UCSD-AML1 (cell line): ENCODE data around the gene PRKCSH.
"Not testable (repeated sequence)": the region's sequence is repeated elsewhere in the genome, so short reads cannot be mapped to it uniquely, and the experiment has no call there.

Experiments
- DNase-seq: peaks from one replicate; lab custom pipeline; 2025; ENCODE audit not compliant: unreplicated experiment; lab: John Stamatoyannopoulos, UW

The PRKCSH gene, protein sequence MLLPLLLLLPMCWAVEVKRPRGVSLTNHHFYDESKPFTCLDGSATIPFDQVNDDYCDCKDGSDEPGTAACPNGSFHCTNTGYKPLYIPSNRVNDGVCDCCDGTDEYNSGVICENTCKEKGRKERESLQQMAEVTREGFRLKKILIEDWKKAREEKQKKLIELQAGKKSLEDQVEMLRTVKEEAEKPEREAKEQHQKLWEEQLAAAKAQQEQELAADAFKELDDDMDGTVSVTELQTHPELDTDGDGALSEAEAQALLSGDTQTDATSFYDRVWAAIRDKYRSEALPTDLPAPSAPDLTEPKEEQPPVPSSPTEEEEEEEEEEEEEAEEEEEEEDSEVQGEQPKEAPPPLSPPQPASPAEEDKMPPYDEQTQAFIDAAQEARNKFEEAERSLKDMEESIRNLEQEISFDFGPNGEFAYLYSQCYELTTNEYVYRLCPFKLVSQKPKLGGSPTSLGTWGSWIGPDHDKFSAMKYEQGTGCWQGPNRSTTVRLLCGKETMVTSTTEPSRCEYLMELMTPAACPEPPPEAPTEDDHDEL

DNA sequence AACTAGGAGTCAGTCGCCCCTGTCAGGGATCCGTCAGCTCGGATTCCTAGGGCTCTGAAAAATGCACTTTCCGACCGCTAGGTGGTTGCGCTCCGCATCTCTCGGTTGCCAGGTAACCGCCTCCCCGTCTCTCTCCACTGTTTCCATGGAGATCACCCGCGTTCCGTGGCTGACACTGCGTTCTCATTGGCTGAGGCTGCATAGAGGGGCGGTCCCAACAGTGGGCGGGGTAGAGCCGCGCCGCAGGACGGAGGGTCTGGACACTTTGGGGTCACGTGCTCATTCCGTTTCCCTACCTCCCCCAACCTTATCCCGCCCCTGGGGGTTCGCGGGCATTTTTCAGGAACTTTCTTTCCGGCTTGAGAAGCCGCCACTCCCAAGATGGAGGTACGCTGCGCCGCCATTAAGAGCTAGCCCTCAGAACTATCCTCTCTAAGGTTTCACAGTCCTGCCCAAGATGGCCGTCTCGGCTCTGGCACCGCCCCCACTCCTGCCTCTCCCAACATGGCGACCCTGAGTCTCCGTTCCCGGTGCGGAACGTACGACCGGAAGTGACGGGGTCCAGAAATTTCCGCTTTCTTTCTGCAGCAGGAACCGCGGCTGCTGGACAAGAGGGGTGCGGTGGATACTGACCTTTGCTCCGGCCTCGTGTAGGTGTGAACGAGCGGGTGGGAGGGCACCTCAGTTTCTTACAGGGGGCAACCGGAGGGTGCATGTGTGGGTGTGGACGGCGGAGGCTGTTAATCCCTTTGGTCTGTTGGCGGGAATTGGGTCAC lies at the start of gene PRKCSH, which contains the start of gene ODAD3:
TSS of gene PRKCSH (plus strand) at position 579 of the 776 bp plus-strand sequence. CDS start 483 bp downstream, outside the sequence.
TSS of gene ODAD3 (minus strand) at position 65 of the 776 bp plus-strand sequence. CDS start 105 bp downstream, outside the sequence.
- DNase-seq = peak; percentile 99

DNA sequence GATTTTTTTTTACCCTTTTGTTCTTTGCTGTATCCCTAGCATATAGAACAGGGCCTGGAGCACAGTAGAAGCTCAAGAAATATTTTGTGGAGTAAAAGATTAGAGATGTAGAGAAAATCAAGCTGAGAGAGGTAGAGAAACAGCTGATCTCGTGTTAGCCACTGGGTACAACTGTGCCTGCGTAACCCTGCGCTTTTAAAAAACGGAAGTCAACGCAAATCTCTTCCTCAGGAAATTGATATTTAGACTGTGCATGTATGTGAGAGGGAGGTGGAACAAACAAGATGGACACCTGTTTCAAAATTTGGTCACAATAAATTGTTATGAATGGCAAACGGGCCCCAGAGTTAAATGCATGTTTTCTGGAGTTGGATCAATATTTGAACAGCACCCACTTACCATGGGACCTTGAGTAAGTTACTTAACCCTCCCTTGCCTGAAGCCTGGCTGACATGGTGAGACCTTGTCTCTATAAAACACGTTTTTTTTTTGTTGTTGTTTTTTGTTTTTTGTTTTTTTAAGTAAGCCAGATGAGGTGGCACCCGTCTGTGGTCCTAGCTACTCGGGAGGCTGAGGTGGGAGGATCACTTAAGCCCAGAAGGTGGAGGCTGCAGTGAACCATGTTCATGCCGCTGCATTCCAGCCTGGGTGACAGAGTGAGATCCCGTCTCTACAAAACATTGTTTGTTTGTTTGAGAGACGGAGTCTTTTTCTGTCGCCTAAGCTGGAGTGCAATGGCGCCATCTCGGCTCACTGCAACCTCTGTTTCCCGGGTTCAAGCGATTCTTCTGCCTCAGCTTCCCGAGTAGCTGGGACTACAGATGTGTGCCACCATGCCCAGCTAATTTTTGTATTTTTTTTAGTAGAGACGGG lies 48.0 kb upstream of the PRKCSH start:
- DNase-seq = no peak

DNA sequence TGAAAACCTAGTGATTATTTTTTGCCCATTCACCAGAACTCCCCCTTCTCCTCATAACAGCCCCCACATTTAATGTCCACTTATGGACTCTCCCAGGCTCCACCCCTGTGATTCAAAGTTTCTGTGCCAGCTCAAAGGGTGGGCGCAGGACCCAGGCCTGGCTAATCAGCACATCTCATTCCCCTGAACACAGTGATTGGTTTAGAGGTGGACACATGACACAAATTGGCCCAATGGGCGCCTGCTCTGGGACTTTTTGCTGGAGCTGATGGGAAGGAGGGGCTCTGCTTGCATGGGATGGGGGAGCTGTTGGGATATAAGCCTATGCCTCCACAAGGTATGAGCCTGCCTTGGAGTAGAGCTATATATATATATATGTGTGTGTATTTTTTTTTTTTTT lies 45.1 kb upstream of the PRKCSH start:
- DNase-seq = no peak

DNA sequence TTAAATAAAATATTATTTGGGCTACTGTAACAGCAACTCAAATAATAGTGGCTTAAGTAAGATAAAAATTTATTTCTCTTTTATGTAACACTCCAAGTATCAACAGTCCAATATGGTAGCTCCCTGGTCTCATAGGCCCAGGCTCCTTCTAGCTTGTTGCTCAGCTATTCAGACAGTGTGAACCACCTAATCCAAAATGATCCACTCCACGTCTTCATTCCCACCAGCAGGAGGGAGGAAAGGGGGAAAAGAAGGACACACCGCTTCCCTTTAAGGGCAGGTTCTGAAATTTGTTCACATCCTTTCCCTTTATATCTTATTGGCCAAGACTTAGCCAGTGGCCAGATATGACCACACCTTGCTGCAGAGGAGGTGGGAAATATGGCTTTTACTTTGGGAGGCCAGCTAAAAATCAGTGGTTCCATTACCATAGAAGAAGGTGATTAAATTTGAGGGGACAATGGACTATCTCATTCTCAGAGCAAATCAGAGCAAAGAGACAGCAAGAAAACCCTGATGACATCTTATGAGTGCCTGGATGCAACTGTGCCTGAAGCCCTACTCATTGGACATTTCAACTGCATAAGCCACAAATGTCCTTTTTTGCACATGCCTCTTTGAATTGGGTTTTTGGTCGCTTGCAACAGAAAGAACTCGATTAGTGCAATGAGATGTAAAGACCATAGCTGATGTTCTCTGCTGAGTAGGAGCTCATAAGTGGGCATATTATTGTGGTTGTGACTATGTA lies 44.3 kb upstream of the PRKCSH start:
- no peak for DNase-seq

DNA sequence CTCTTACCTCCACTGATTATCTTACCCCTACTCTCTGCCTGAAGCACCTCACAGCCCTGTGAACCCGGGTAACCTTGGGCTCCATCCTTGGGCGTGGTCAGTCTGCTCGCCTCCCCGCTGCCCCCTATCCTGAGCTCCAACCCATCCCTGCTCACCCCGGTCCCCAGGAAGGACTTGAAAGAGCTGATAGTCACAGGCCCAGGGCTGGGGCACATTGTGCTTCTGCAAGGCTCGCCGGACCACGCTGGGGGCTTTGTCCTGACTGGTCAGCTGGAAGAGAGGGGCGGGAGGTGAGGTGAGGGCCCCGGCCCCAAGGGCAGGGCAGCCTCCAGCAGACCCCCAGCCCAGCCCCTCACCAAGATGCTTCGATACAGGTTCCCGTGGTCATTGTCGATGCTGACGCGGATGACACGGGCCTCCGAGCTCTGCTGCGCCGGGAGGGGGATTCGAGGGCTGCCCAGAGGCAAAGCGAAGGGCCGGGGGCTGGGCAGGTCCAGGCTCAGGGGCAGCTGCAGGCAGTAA lies 38.3 kb upstream of the PRKCSH start:
- no peak for DNase-seq

DNA sequence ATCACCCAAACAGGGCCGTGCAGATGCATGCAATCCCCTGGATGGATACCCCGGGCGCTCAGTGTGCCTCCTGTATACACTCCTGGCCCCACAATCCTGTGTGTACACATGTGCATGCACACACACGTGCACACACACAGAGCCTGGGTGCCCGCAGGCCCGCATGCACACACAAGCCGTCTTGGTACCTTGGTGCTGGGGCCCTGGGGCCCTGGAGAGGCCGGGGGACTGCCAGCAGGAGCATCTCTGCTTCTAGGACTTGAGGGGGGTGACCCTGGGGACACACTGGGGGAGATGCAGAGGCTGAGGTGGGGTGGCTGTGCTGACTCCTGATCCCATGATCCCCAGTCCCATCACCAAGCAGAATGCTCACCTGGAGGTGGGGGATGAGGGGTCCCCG lies 35.8 kb upstream of the PRKCSH start:
- DNase-seq = no peak

DNA sequence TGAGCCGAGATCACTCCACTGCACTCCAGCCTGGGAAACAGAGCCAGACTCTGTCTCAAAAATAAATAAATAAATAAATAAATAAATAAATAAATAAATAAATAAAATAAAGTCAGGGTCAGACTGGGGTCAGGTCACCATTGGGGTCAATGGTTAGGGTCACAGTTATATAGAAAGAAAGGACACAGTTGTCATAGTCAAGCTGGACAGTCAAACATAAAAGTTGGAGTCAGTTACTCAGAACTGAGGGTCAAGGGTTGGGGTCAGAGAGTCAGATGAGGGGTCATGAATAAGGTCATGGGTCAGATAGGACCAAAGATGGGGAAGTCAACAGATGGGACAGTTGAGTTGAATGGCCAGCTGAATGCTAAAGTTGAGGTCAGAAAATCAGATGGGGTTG lies 34.6 kb upstream of the PRKCSH start:
- DNase-seq = no peak

DNA sequence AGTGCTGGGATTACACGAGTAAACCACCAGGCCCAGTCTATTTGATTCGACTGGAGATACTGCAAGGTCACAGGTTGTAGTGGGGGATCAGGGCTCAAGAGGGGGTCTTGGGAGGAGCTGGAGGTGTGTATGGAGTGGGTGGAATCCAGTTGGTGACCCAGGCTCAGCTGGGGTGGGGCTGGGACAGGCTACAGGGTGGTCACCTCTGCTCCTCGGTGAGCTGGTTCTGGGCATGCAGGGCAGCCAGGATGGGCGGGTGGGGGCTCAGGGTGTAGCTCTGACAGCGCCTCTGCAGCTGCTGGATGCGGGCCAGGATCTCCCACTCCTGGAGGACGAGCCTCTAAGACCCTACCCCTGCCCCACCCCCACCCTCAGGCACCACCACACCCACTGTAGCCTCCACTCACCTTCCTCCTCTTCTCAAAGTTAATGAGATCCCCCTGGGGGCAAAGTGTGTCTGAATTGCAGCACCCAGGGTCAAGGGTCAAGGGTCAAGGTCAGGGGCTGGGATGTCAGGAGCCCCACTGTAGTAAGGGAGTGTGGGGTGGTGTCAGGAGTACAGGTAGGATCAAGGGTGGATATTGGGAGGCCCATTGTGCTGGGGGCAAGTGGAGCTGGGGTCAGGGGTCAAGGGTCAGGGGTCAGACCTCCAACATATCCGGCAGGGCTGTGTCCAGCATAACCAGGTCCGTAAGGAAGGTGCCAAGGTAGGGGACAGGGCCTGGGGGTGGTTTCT lies 33.5 kb upstream of the PRKCSH start:
- DNase-seq = no peak

DNA sequence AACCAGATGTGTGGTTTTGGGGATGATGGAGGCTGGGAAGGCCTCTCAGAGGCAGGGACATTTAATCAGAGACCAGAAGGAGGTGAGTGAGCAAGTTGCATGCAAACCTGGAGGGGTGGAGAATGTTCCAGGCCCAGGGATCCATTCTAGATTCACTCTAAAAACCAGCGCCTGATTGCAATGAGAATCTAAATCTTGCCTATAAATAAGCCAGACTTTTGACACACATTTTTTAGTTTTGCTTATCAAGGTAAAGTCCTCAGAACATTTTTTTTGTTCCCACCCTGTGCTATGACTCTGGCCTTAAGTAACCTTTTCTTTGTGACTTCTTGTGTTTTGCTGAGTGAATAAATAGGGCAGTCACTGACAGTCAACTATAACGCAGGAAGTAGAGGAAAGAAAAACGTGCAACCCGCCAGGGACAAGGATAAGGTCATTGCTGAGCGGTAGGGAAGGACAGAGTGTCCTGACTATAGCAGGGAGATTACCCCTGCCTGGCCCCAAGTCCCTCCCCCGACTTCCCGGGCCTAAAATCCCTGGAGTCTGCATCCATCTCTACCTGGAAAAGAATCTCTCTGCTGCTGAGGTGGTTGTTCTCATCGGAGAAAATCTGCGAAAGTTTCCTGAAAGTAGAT lies 30.7 kb upstream of the PRKCSH start:
- no peak for DNase-seq

DNA sequence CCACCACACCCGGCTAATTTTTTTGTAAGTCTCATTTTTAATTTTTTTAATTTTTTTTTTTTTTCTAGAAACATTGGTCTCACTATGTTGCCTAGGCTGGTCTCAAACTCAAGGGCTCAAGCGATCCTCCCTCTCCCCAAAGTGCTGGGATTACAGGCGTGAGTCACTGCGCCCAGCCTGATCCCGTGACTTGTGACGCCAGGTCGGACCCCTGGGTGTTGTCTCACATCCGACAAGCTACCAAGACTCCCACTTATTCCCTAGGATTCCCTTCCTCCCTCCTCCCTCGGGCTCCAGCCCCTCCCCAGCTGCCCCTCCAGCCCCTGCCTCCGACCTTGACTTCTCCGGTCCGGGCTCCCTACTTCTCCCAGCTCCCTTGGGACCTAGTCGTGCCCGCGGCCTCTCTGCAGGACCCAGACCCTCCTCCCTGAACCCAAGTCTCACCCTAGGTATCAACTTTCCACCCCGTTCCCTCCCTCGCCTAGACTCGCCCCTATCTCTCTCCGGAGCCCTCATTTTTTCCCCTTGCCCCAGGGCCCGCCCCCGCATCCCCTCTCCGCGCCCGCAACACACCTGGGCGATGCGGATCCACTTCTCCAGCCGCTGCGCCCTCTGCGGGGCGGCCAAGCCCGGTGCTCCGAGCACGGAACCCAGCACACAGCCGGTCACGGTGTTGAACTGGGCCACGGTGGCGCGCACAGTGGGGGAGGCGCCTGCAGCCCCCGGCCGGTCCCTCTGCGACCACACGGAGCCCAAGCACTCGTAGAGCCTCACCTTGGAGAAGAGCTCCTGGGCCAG lies 29.4 kb upstream of the PRKCSH start:
- no peak for DNase-seq

DNA sequence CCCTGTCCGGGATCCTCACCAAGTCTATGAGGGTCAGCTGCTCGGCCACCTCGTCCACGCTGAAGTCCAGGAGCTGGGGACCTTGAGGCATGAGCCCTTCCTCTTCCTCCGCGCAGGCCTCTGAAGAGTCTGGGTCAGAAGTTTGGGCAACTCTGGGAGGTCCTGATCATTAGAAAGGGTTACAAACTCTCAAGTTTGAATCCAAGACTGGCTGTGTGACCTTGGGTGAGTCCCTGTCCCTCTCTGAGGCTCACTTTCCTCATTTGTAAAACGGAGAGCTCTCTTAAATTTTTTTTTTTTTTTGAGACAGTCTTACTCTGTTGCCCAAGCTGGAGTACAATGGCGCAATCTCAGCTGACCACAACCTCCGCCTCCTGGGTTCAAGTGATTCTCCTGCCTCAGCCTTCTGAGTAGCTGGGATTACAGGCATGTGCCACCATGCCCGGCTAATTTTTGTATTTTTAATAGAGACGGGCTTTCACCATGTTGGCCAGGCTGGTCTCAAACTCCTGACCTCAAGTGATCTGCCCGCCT lies 28.7 kb upstream of the PRKCSH start:
- DNase-seq = not testable (repeated sequence)

DNA sequence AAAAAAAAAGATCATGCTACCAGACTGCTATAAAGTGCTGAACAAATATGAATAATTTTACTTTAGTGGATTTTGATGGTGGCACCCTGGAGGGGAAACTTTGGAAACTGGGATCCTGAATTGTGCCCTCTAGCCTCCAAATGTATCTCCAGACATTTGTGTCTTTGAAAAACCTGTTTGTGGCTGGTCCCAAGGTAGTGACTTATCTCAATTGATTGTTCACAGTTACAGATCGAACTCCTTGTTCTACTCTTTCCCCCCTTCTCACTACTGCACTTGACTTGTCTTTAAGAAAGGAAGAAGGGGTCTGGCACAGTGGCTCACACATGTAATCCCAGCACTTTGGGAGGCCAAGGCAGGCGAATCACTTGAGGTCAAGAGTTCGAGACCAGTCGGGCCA lies 26.8 kb upstream of the PRKCSH start:
- no peak for DNase-seq

DNA sequence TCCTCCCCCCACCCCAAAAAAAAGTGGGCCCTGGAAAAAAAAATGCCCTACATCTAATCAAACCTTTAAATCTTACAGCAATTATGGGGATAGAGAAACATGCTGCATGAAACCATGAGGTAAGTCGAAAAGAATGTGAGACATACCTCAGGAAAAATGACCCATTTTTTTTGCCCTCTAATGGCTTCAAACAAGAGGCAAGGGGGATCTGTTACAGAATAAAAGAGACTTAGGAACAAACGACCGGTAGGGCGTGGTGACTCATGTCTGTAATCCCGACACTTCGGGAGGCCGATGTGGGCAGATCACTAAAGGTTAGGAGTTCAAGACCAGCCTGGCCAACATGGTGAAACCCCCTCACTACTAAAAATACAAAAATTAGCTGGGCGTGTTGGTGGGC lies 24.8 kb upstream of the PRKCSH start:
- DNase-seq = no peak

DNA sequence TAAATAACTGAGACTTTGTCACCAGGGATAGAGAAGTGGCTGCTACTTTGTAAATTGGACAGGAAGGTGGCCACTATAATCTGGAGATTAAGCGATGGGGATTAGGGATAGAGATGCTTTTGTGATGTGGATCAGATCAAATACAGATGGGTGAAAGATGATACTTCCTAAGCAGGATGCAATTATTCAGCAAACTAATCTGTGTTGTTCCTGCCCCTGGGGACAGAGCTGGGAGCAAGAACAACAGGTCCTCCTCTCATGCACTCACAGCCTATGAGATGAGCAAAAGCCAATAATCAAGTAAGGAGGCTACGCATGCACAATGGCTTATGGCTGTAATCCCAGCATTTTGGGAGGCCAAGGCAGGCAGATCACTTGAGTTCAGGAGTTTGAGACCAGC lies 20.9 kb upstream of the PRKCSH start:
- no peak for DNase-seq

DNA sequence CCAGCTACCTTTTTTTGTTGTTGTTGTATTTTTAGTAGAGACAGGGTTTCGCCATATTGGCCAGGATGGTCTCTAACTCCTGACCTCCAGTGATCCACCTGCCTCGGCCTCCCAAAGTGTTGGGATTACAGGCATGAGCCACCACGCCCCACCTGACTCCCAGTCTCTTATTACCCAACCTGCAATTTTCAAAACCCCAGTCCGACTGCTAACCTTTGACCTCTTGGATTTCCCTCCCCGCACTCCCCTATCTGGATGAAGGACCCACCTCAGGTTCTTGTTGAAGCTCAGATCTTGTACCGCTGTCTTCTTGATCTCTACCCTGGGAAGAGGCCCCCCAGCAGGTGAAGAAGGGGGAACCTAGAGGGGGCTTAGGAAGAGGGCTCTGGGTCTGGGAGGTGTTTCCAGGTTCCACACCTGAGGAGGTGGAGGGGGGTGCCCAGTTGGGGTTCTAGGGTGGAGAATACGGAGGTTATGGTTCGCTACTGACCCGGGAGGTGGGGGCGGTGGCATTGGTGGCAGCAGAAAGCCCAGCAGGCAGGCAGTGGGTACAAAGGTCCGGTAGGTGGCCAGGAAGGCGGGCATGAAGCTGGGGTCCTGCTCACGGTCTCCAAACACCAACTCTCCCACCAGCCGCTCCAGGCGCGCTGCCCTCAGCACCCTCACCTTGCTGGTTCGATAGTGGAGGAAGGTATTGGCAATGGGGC lies 18.9 kb upstream of the PRKCSH start:
- no peak for DNase-seq

DNA sequence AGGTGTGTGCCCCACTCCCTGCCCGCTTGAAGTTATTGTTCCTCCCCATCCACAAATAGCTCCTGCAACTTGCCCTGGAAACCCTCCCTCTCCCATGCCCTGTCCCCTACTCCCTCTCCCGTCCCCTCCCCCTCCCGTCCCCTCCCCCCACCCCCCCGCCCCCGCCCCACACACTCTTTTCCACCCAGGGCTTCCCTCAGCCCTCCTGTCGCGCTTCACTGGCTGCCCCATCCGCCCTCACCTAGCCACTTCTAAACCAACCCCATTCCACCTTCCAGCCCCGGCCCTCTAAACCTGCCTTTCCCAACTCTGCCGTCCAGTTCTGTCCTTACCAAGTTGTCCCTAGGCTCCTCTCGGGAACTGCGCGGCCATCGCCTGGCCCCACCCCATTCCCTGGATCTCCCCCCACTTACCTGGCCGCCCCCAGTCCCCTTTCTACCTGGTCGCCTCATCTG lies 17.3 kb upstream of the PRKCSH start:
- no peak for DNase-seq
